Measurements from ENCODE around the gene SH2B3.
"Not testable (repeated sequence)": the region's sequence is repeated elsewhere in the genome, so short reads cannot be mapped to it uniquely, and the experiment has no call there.

Gene SH2B3

GRCh38 chr12:111366583-111366982, 39.1 kb upstream of the SH2B3 start:
- Histone ChIP-seq H3K27ac (ENCODE audit: insufficient read depth, low read length, poor library complexity, severe bottlenecking) (no peak overlapping the region), H3K4me3 (ENCODE audit: insufficient read depth, low read depth, low read length, poor library complexity, severe bottlenecking) (no peak overlapping the region), H3K4me1 (ENCODE audit: control insufficient read depth, insufficient read depth, low read length, poor library complexity, severe bottlenecking) (peaks cover 19% of the 10 kb centered on the region), H3K9me3 (ENCODE audit: control insufficient read depth, low read length) (no peaks in the 10 kb centered on the region), H3K27me3 (replicated peaks; ENCODE audit: control insufficient read depth, insufficient read depth, low read length, poor library complexity, severe bottlenecking) (no peaks in the 10 kb centered on the region), H3K36me3 (ENCODE audit: control insufficient read depth, insufficient read depth, low read length) (no peaks in the 10 kb centered on the region)
- no peak for DNase-seq

GRCh38 chr12:111367661-111368221, 38.0 kb upstream of the SH2B3 start:
- H3K4me3 ChIP-seq (ENCODE audit: insufficient read depth, low read depth, low read length, poor library complexity, severe bottlenecking), result no peak overlapping the region
- no peaks in the 10 kb centered on the region for H3K27me3 ChIP-seq (replicated peaks; ENCODE audit: control insufficient read depth, insufficient read depth, low read length, poor library complexity, severe bottlenecking)
- H3K9me3 ChIP-seq (ENCODE audit: control insufficient read depth, low read length), result no peaks in the 10 kb centered on the region
- H3K27ac ChIP-seq (ENCODE audit: insufficient read depth, low read length, poor library complexity, severe bottlenecking), result no peak overlapping the region
- H3K4me1 ChIP-seq (ENCODE audit: control insufficient read depth, insufficient read depth, low read length, poor library complexity, severe bottlenecking), result peaks cover 19% of the 10 kb centered on the region
- no peak for DNase-seq
- no peaks in the 10 kb centered on the region for H3K36me3 ChIP-seq (ENCODE audit: control insufficient read depth, insufficient read depth, low read length)

- H3K4me3 ChIP-seq (ENCODE audit: insufficient read depth, low read depth, low read length, poor library complexity, severe bottlenecking), result peak overlapping the region; percentile 61
- no peak overlapping the region for H3K27ac ChIP-seq (ENCODE audit: insufficient read depth, low read length, poor library complexity, severe bottlenecking)
- peak in 1 of 3 donors; percentile 5 for DNase-seq
- H3K27me3 ChIP-seq (replicated peaks; ENCODE audit: control insufficient read depth, insufficient read depth, low read length, poor library complexity, severe bottlenecking), result no peaks in the 10 kb centered on the region
- H3K4me1 ChIP-seq (ENCODE audit: control insufficient read depth, insufficient read depth, low read length, poor library complexity, severe bottlenecking), result peaks cover 19% of the 10 kb centered on the region
- no peaks in the 10 kb centered on the region for H3K36me3 ChIP-seq (ENCODE audit: control insufficient read depth, insufficient read depth, low read length)
- H3K9me3 ChIP-seq (ENCODE audit: control insufficient read depth, low read length), result no peaks in the 10 kb centered on the region
These were observed 37.4 kb upstream of the SH2B3 start for GRCh38 chr12:111368291-111368787.

GRCh38 chr12:111368788-111369495, 36.8 kb upstream of the SH2B3 start, which contains the start of gene PHETA1:
TSS of gene PHETA1 (minus strand) at chr12:111369095. CDS start at chr12:111363427, 5,668 bp downstream.
- Histone ChIP-seq H3K27me3 (replicated peaks; ENCODE audit: control insufficient read depth, insufficient read depth, low read length, poor library complexity, severe bottlenecking) (no peaks in the 10 kb centered on the region), H3K27ac (ENCODE audit: insufficient read depth, low read length, poor library complexity, severe bottlenecking) (peak within 1 kb of the TSS; percentile 47), H3K9me3 (ENCODE audit: control insufficient read depth, low read length) (no peaks in the 10 kb centered on the region), H3K4me3 (ENCODE audit: insufficient read depth, low read depth, low read length, poor library complexity, severe bottlenecking) (peak within 1 kb of the TSS; percentile 61), H3K4me1 (ENCODE audit: control insufficient read depth, insufficient read depth, low read length, poor library complexity, severe bottlenecking) (peaks cover 19% of the 10 kb centered on the region), H3K36me3 (ENCODE audit: control insufficient read depth, insufficient read depth, low read length) (no peaks in the 10 kb centered on the region)
- DNase-seq, result peak; percentile 34 to 54 (median 52)

- no peaks in the 10 kb centered on the region for H3K36me3 ChIP-seq (ENCODE audit: control insufficient read depth, insufficient read depth, low read length)
- no peaks in the 10 kb centered on the region for H3K27me3 ChIP-seq (replicated peaks; ENCODE audit: control insufficient read depth, insufficient read depth, low read length, poor library complexity, severe bottlenecking)
- no peak for DNase-seq
- peak overlapping the region; percentile 61 for H3K4me3 ChIP-seq (ENCODE audit: insufficient read depth, low read depth, low read length, poor library complexity, severe bottlenecking)
- H3K9me3 ChIP-seq (ENCODE audit: control insufficient read depth, low read length), result no peaks in the 10 kb centered on the region
- peaks cover 19% of the 10 kb centered on the region for H3K4me1 ChIP-seq (ENCODE audit: control insufficient read depth, insufficient read depth, low read length, poor library complexity, severe bottlenecking)
- H3K27ac ChIP-seq (ENCODE audit: insufficient read depth, low read length, poor library complexity, severe bottlenecking), result no peak overlapping the region
These were observed 36.1 kb upstream of the SH2B3 start for GRCh38 chr12:111369496-111370220.

- peaks cover 11% of the 10 kb centered on the region for H3K4me1 ChIP-seq (ENCODE audit: control insufficient read depth, insufficient read depth, low read length, poor library complexity, severe bottlenecking)
- not testable (repeated sequence) for H3K27ac ChIP-seq (ENCODE audit: insufficient read depth, low read length, poor library complexity, severe bottlenecking); H3K27me3 ChIP-seq (replicated peaks; ENCODE audit: control insufficient read depth, insufficient read depth, low read length, poor library complexity, severe bottlenecking); H3K36me3 ChIP-seq (ENCODE audit: control insufficient read depth, insufficient read depth, low read length); H3K4me3 ChIP-seq (ENCODE audit: insufficient read depth, low read depth, low read length, poor library complexity, severe bottlenecking); H3K9me3 ChIP-seq (ENCODE audit: control insufficient read depth, low read length); DNase-seq
These were observed 32.5 kb upstream of the SH2B3 start for GRCh38 chr12:111373231-111373630.

GRCh38 chr12:111377440-111377839, 28.3 kb upstream of the SH2B3 start:
- Histone ChIP-seq H3K36me3 (ENCODE audit: control insufficient read depth, insufficient read depth, low read length) (no peaks in the 10 kb centered on the region), H3K27ac (ENCODE audit: insufficient read depth, low read length, poor library complexity, severe bottlenecking) (no peak overlapping the region), H3K4me1 (ENCODE audit: control insufficient read depth, insufficient read depth, low read length, poor library complexity, severe bottlenecking) (no peaks in the 10 kb centered on the region), H3K27me3 (replicated peaks; ENCODE audit: control insufficient read depth, insufficient read depth, low read length, poor library complexity, severe bottlenecking) (no peaks in the 10 kb centered on the region), H3K4me3 (ENCODE audit: insufficient read depth, low read depth, low read length, poor library complexity, severe bottlenecking) (no peak overlapping the region), H3K9me3 (ENCODE audit: control insufficient read depth, low read length) (no peaks in the 10 kb centered on the region)
- DNase-seq, result no peak

- H3K27ac ChIP-seq (ENCODE audit: insufficient read depth, low read length, poor library complexity, severe bottlenecking), result no peak overlapping the region
- H3K4me3 ChIP-seq (ENCODE audit: insufficient read depth, low read depth, low read length, poor library complexity, severe bottlenecking), result no peak overlapping the region
- H3K4me1 ChIP-seq (ENCODE audit: control insufficient read depth, insufficient read depth, low read length, poor library complexity, severe bottlenecking), result no peaks in the 10 kb centered on the region
- no peak for DNase-seq
- no peaks in the 10 kb centered on the region for H3K9me3 ChIP-seq (ENCODE audit: control insufficient read depth, low read length)
- H3K36me3 ChIP-seq (ENCODE audit: control insufficient read depth, insufficient read depth, low read length), result no peaks in the 10 kb centered on the region
- H3K27me3 ChIP-seq (replicated peaks; ENCODE audit: control insufficient read depth, insufficient read depth, low read length, poor library complexity, severe bottlenecking), result no peaks in the 10 kb centered on the region
These were observed 25.7 kb upstream of the SH2B3 start for GRCh38 chr12:111379942-111380554.

GRCh38 chr12:111384596-111384995, 21.1 kb upstream of the SH2B3 start:
- no peaks in the 10 kb centered on the region for H3K36me3 ChIP-seq (ENCODE audit: control insufficient read depth, insufficient read depth, low read length)
- no peaks in the 10 kb centered on the region for H3K9me3 ChIP-seq (ENCODE audit: control insufficient read depth, low read length)
- H3K27me3 ChIP-seq (replicated peaks; ENCODE audit: control insufficient read depth, insufficient read depth, low read length, poor library complexity, severe bottlenecking), result no peaks in the 10 kb centered on the region
- H3K27ac ChIP-seq (ENCODE audit: insufficient read depth, low read length, poor library complexity, severe bottlenecking), result no peak overlapping the region
- DNase-seq, result no peak
- no peak overlapping the region for H3K4me3 ChIP-seq (ENCODE audit: insufficient read depth, low read depth, low read length, poor library complexity, severe bottlenecking)
- H3K4me1 ChIP-seq (ENCODE audit: control insufficient read depth, insufficient read depth, low read length, poor library complexity, severe bottlenecking), result no peaks in the 10 kb centered on the region
